Fibroblast of lung (primary cell): ENCODE data around the gene RCAN2. TPM values are rescaled to one million over a fixed set of nuclear protein-coding genes. Genes with fewer than 3 reads are reported as not detected.

Experiments used
- DNase-seq, 2 donors: peaks; one replicate each; pipeline versions ENCODE4 v3.0.0 to v3.0.0-alpha.2; 2010; ENCODE audit warnings: low read depth in 2 of 2
- H2AFZ ChIP-seq: 2 replicates; pipeline ENCODE4 v1.5.1; 2012; ENCODE audit warnings: low read length, control low read depth, inconsistent platforms
- H3K27ac ChIP-seq: 2 replicates; pipeline ENCODE4 v1.5.1; 2011; ENCODE audit warnings: low read length, control low read depth; ENCODE audit not compliant: insufficient read depth
- H3K27me3 ChIP-seq: 2 replicates; pipeline ENCODE4 v1.5.1; 2011; ENCODE audit warnings: mild to moderate bottlenecking, low read length; ENCODE audit not compliant: control insufficient read depth, insufficient read depth
- H3K36me3 ChIP-seq: 2 replicates; pipeline ENCODE4 v1.5.1; 2011; ENCODE audit warnings: low read length; ENCODE audit not compliant: control insufficient read depth, insufficient read depth
- H3K4me1 ChIP-seq: 2 replicates; pipeline ENCODE4 v1.5.1; 2011; ENCODE audit warnings: low read length; ENCODE audit not compliant: control insufficient read depth, insufficient read depth; ENCODE audit errors: extremely low read depth
- H3K4me2 ChIP-seq: 2 replicates; pipeline ENCODE4 v1.5.1; 2011; ENCODE audit warnings: low read length, control low read depth; ENCODE audit not compliant: insufficient read depth; ENCODE audit errors: extremely low read depth
- H3K4me3 ChIP-seq, 4 experiments: fragments of 200-600 bp in 1 of 4; sonication (generic) in 1 of 4; replicated peaks in 1 of 4; 2 replicates each; pipeline ENCODE4 v1.5.1; 2011 to 2016; ENCODE audit warnings: low read length in 4 of 4, low read depth in 3 of 4, mild to moderate bottlenecking in 3 of 4, control low read depth in 2 of 4, inconsistent platforms in 1 of 4, mixed read lengths in 1 of 4; ENCODE audit not compliant: insufficient read depth in 1 of 4; ENCODE audit errors: control extremely low read depth in 1 of 4
- H3K79me2 ChIP-seq: 2 replicates; pipeline ENCODE4 v1.5.1; 2012; ENCODE audit warnings: mild to moderate bottlenecking, low read length, inconsistent platforms; ENCODE audit not compliant: control insufficient read depth, insufficient read depth
- H3K9ac ChIP-seq: 2 replicates; pipeline ENCODE4 v1.5.1; 2011; ENCODE audit warnings: mild to moderate bottlenecking, low read length, control low read depth; ENCODE audit not compliant: insufficient read depth
- H3K9me3 ChIP-seq: 2 replicates; pipeline ENCODE4 v1.5.1; 2012; ENCODE audit warnings: low read depth, low read length; ENCODE audit not compliant: control insufficient read depth, insufficient read depth
- H4K20me1 ChIP-seq: 2 replicates; pipeline ENCODE4 v1.5.1; 2011; ENCODE audit warnings: low read length; ENCODE audit not compliant: control insufficient read depth, insufficient read depth; ENCODE audit errors: extremely low read depth
- CTCF ChIP-seq, 2 donors: IDR thresholded peaks in 1 of 2; conservative IDR thresholded peaks in 1 of 2; 1 replicate in 1 of 2; 2 replicates in 1 of 2; pipeline ENCODE4 v1.5.1; 2011 to 2012; ENCODE audit warnings: low read length in 2 of 2, control low read depth in 1 of 2, inconsistent platforms in 1 of 2, low read depth in 1 of 2, mild to moderate bottlenecking in 1 of 2
- EZH2 ChIP-seq: IDR thresholded peaks from 2 replicates; pipeline ENCODE4 v1.5.1; 2012; ENCODE audit warnings: low read length, control low read depth, mild to moderate bottlenecking; ENCODE audit errors: missing control alignments
- polyA plus RNA-seq, 2 donors: library from polyadenylated mRNA; depleted of rRNA in 1 of 2; stranded (reverse) in 1 of 2; unstranded in 1 of 2; fragments of >200 nt; gene quantifications; 2 replicates each; pipeline ENCODE4 v1.2.1, GENCODE V29; 2011 to 2012; ENCODE audit warnings: missing spikeins in 1 of 2
- total RNA-seq: library from RNA; depleted of rRNA; stranded (reverse); fragments of >200 nt; gene quantifications from 2 replicates; pipeline ENCODE4 v1.2.1, GENCODE V29; 2014

Gene RCAN2
- total and polyA plus RNA-seq, 2 donors (not counting 1 experiment from before 2014, with no cell fraction given): 11.7 to 38.0 TPM

GRCh38 chr6:46509981-46510510 is 18.8 kb upstream of the RCAN2 start:
- Histone ChIP-seq H3K4me1 (peaks cover 4% of the 10 kb centered on the region), H3K27me3 (no peaks in the 10 kb centered on the region), H3K36me3 (no peaks in the 10 kb centered on the region), H2AFZ (no peak overlapping the region), H3K79me2 (no peaks in the 10 kb centered on the region), H3K4me3 (no peak overlapping the region), H3K4me2 (no peak overlapping the region), H3K9ac (no peak overlapping the region), H3K9me3 (no peaks in the 10 kb centered on the region), H3K27ac (no peak overlapping the region), H4K20me1 (no peaks in the 10 kb centered on the region)
- no peak for TF ChIP-seq CTCF (conservative IDR thresholded peaks at IDR 0.05 in 1 of 2, IDR thresholded peaks at IDR 0.05 in 1 of 2; ENCODE audit: low read depth in 1 of 2, low read length in 2 of 2)
- TF ChIP-seq EZH2: no peak
- DNase-seq: no peak

- no peak for DNase-seq
- H3K4me1 ChIP-seq: peaks cover 4% of the 10 kb centered on the region
- no peak overlapping the region for H3K27ac ChIP-seq
- H3K4me2 ChIP-seq: no peak overlapping the region
- no peaks in the 10 kb centered on the region for H3K79me2 ChIP-seq
- H3K27me3 ChIP-seq: no peaks in the 10 kb centered on the region
- H4K20me1 ChIP-seq: no peaks in the 10 kb centered on the region
- H3K36me3 ChIP-seq: no peaks in the 10 kb centered on the region
- H3K9me3 ChIP-seq: no peaks in the 10 kb centered on the region
- H3K9ac ChIP-seq: no peak overlapping the region
- TF ChIP-seq CTCF (conservative IDR thresholded peaks at IDR 0.05 in 1 of 2, IDR thresholded peaks at IDR 0.05 in 1 of 2; ENCODE audit: low read depth in 1 of 2, low read length in 2 of 2): no peak
- no peak for TF ChIP-seq EZH2
- H2AFZ ChIP-seq: no peak overlapping the region
- no peak overlapping the region for H3K4me3 ChIP-seq
These were observed 17.8 kb upstream of the RCAN2 start for GRCh38 chr6:46509063-46509462.

DNA sequence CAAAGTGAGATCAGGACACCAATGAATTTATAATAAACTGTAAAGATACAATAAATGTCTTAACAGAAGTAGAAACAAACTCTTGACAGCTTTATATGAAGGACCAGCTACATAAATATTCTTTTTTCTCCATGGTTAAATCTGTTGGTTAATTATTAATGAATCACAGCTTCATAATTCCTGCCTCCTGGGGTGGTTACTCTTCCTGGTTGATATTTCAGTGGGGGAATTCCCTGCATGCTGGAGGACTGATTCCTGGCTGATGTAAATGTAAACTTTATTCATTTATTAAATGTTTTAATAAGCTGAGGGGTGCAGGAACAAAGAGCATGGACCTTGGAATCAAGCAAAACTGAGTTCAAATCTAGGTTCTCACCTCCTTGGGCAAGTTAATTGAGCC is 16.2 kb upstream of the RCAN2 start:
- Histone ChIP-seq H3K4me2 (no peak overlapping the region), H3K4me3 (no peak overlapping the region), H3K36me3 (no peaks in the 10 kb centered on the region), H4K20me1 (no peaks in the 10 kb centered on the region), H3K4me1 (peaks cover 4% of the 10 kb centered on the region), H3K79me2 (no peaks in the 10 kb centered on the region), H3K27ac (no peak overlapping the region), H3K9me3 (no peaks in the 10 kb centered on the region), H2AFZ (no peak overlapping the region), H3K9ac (no peak overlapping the region), H3K27me3 (no peaks in the 10 kb centered on the region)
- DNase-seq: no peak
- no peak for TF ChIP-seq CTCF (conservative IDR thresholded peaks at IDR 0.05 in 1 of 2, IDR thresholded peaks at IDR 0.05 in 1 of 2; ENCODE audit: low read depth in 1 of 2, low read length in 2 of 2)
